Peyer's patch (tissue), 4 donors: ENCODE data around the gene SPNS3. TPM values are rescaled to one million over a fixed set of nuclear protein-coding genes. Genes with fewer than 3 reads are reported as not detected.

Source experiments
- DNase-seq, 3 donors: peaks; one replicate each; pipeline ENCODE4 v3.0.0-alpha.2; 2017 to 2019
- H3K27ac ChIP-seq, 4 donors: fragments of 200-600 bp; sonication (generic); one replicate each; pipeline ENCODE4 v1.5.1; 2016 to 2019
- H3K27me3 ChIP-seq, 2 donors: fragments of 200-600 bp; sonication (generic); one replicate each; pipeline ENCODE4 v1.5.1; 2019
- H3K36me3 ChIP-seq, 3 donors: fragments of 200-600 bp; sonication (generic); one replicate each; pipeline ENCODE4 v1.5.1; 2016 to 2019
- H3K4me1 ChIP-seq, 4 donors: fragments of 200-600 bp; sonication (generic); one replicate each; pipeline ENCODE4 v1.5.1; 2016 to 2019
- H3K4me3 ChIP-seq, 4 donors: fragments of 200-600 bp; sonication (generic); 1 replicate in 3 of 4; 2 replicates in 1 of 4; pipeline ENCODE4 v1.5.1; 2016 to 2019; ENCODE audit warnings: mild to moderate bottlenecking in 1 of 4
- H3K9me3 ChIP-seq, 4 donors: fragments of 200-600 bp; sonication (generic); one replicate each; pipeline ENCODE4 v1.5.1; 2016 to 2019; ENCODE audit warnings: mild to moderate bottlenecking in 1 of 4
- POLR2A ChIP-seq, 2 donors: fragments of 450-650 bp; IDR thresholded peaks; one replicate each; pipeline ENCODE4 v1.5.1; 2017; ENCODE audit warnings: antibody characterized with exemption in 2 of 2, mild to moderate bottlenecking in 2 of 2, moderate library complexity in 2 of 2
- total RNA-seq, 4 donors: library from RNA; depleted of rRNA; stranded (reverse); fragments of >200 nt; gene quantifications; one replicate each; pipeline ENCODE4 v1.1.0, GENCODE V29; 2016
- TF ChIP-seq, protein P1 (sequence below), 6 experiments: fragments of 450-650 bp in 4 of 6; fragments of 200-600 bp in 2 of 6; sonication (generic) in 1 of 6; IDR thresholded peaks; one replicate each; pipeline ENCODE4 v1.5.1; 2017 to 2019; ENCODE audit warnings: antibody characterized with exemption in 6 of 6, mild to moderate bottlenecking in 3 of 6, moderate library complexity in 1 of 6

The SPNS3 gene
- total RNA-seq, 4 donors from 2014 or later, result 1.1 to 2.0 TPM; not detected in 2

GRCh38 chr17:4506175-4506813, 72.6 kb downstream of the SPNS3 start:
- Histone ChIP-seq H3K4me3 (no peak overlapping the region), H3K4me1 (peaks cover 0 to 12% (median 0%) of the 10 kb centered on the region in 4 donors)

DNA sequence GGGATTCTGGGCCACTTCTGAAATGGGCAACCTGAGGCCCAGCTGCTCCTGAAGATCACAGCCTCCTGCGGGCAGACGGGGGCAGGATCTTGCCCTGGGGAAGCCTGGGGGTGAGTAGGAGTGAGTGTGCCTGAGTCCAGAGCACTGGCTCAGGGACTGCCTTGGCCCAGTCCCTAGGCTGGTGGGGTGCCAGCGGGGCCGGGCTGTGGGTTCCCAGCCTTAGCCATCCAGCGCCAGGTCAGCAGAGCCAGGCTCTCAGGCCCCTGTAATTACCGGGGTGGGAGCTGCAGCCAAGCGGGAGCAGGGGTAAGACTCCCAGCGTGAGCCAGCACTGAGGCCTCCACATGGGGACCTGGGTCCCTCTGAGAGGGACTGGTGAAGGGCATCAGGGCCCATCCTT, 73.2 kb downstream of the SPNS3 start:
- Histone ChIP-seq H3K27me3 (no peaks in the 10 kb centered on the region), H3K27ac (no peak overlapping the region), H3K4me3 (no peak overlapping the region), H3K36me3 (no peaks in the 10 kb centered on the region), H3K4me1 (peaks cover 0 to 12% (median 0%) of the 10 kb centered on the region in 4 donors), H3K9me3 (no peaks in the 10 kb centered on the region)
- TF ChIP-seq, protein P1, sequence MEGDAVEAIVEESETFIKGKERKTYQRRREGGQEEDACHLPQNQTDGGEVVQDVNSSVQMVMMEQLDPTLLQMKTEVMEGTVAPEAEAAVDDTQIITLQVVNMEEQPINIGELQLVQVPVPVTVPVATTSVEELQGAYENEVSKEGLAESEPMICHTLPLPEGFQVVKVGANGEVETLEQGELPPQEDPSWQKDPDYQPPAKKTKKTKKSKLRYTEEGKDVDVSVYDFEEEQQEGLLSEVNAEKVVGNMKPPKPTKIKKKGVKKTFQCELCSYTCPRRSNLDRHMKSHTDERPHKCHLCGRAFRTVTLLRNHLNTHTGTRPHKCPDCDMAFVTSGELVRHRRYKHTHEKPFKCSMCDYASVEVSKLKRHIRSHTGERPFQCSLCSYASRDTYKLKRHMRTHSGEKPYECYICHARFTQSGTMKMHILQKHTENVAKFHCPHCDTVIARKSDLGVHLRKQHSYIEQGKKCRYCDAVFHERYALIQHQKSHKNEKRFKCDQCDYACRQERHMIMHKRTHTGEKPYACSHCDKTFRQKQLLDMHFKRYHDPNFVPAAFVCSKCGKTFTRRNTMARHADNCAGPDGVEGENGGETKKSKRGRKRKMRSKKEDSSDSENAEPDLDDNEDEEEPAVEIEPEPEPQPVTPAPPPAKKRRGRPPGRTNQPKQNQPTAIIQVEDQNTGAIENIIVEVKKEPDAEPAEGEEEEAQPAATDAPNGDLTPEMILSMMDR (IDR thresholded peaks at IDR 0.05), result no peak
- no peak for TF ChIP-seq POLR2A (IDR thresholded peaks at IDR 0.05)
- no peak for DNase-seq

More at GRCh38 chr17:4506175-4506813, 72.6 kb downstream of the SPNS3 start:
- no peak for DNase-seq
- H3K9me3 ChIP-seq, result no peaks in the 10 kb centered on the region
- no peaks in the 10 kb centered on the region for H3K27me3 ChIP-seq
- no peaks in the 10 kb centered on the region for H3K36me3 ChIP-seq
- no peak overlapping the region for H3K27ac ChIP-seq
- TF ChIP-seq POLR2A (IDR thresholded peaks at IDR 0.05), result no peak
- TF ChIP-seq, protein P1 (IDR thresholded peaks at IDR 0.05), result no peak

- Histone ChIP-seq H3K36me3 (no peaks in the 10 kb centered on the region), H3K4me3 (no peak overlapping the region), H3K4me1 (peaks cover 0 to 12% (median 0%) of the 10 kb centered on the region in 4 donors), H3K27me3 (no peaks in the 10 kb centered on the region), H3K9me3 (no peaks in the 10 kb centered on the region), H3K27ac (peak overlapping the region in 1 of 4 donors; percentile 25)
- TF ChIP-seq POLR2A (IDR thresholded peaks at IDR 0.05), result no peak
- TF ChIP-seq, protein P1 (IDR thresholded peaks at IDR 0.05), result no peak
- DNase-seq, result no peak
Observed at GRCh38 chr17:4507361-4508111, 73.8 kb downstream of the SPNS3 start.

DNA sequence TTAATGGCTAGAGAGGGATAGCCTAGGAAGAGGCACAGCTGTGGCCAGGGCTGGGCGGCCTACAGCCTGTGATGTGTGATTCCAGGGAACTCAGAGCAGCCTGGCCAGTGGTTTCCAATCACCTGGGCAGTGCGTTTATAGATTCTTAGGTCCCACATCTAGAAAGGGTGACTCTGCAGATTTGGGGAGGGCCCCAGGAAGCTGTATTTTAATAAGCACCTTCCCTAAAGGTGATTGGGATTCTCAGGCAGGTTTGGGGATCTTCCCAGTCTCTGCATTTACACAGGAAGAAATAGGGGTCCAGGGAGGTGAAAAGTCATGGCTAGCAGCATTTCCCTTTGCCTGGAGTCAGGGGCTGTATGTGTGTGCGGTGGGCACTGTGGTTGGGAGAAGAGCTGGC, 74.5 kb downstream of the SPNS3 start:
- Histone ChIP-seq H3K4me1 (peaks cover 0 to 12% (median 0%) of the 10 kb centered on the region in 4 donors), H3K27ac (peak overlapping the region in 1 of 4 donors; percentile 49), H3K9me3 (no peaks in the 10 kb centered on the region), H3K27me3 (no peaks in the 10 kb centered on the region), H3K36me3 (no peaks in the 10 kb centered on the region), H3K4me3 (no peak overlapping the region)
- DNase-seq, result no peak
- TF ChIP-seq, protein P1 (IDR thresholded peaks at IDR 0.05), result no peak

DNA sequence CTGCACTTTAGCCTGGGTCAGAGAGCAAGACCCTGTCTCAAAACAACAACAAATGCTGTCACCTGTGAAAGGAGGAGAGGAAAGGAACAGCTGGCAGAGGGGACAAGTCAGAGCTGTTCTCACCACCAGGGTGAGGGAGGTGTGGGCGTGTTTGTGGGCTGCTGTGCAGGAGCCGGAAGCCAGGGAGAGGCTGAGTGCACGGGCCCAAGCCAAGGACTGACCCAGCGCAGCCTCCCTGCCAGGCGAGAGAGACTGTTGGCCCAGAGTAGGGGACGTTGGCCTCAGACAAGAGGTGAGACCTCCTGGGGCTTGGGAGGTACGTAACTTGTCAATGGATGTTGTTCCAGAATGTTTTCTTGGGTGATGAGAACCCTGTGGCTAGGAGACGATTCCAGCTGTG, 75.7 kb downstream of the SPNS3 start:
- H3K9me3 ChIP-seq, result no peaks in the 10 kb centered on the region
- H3K27me3 ChIP-seq, result no peaks in the 10 kb centered on the region
- H3K36me3 ChIP-seq, result no peaks in the 10 kb centered on the region
- peak overlapping the region in 3 of 4 donors; percentile 32 to 49 (median 42) for H3K27ac ChIP-seq
- peaks cover 0 to 12% (median 0%) of the 10 kb centered on the region in 4 donors for H3K4me1 ChIP-seq
- TF ChIP-seq POLR2A (IDR thresholded peaks at IDR 0.05), result no peak
- TF ChIP-seq, protein P1 (IDR thresholded peaks at IDR 0.05), result peak in 1 of 6 experiments; percentile 17
- no peak overlapping the region for H3K4me3 ChIP-seq
- no peak for DNase-seq
